GM21825 (cell line): ENCODE results near the gene PPP5C.

Source experiments
- ATAC-seq: cut with Tn5 transposase; IDR thresholded peaks from one replicate; pipeline ENCODE4 v1.9.1; 2021; ENCODE audit warnings: mild to moderate bottlenecking, moderate library complexity; ENCODE audit not compliant: unreplicated experiment

Gene PPP5C

DNA sequence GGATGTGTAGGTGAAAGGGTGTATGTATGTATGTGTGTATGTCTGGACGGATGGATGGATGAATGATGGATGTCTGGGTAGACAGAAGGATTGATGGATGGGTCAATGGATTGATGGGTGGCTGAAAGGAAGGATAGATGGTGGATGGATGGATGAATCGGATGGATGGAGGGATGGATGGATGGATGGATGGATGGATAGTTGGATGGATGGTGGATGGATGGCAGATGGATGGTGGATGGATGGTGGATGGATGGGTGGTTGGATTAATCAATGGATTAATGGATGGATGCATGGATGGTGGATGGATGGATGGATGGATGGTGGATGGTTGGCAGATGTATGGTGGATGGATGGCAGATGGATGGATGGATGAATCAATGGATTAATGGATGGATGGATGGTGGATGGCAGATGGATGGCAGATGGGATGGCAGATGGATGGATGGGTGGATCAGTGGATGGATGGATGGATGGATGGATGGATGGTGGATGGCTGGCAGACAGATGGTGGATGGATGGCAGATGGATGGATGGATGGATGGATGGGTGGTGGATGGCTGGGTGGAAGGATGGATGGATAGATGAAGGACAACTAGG is 16.5 kb upstream of the PPP5C start:
- ATAC-seq = no peak

DNA sequence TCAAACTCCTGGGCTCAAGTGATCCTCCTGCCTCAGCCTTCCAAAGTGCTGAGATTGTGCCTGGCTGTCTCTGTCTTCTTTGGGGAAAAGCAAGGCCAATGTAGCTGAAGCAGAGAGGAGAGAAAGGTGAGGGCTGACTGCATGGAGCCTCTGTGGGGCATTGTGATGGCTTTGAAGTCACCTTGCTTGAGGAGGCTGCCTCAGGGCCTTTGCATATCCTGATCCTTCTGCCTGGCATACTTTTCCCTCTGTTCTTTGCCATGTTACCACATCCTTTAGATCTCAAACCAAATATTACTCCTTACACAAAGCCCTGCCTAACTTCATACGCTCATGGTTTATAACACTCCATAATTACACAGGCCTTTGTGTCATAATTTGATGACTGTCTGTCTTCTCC is 9.4 kb upstream of the PPP5C start:
- no peak for ATAC-seq

DNA sequence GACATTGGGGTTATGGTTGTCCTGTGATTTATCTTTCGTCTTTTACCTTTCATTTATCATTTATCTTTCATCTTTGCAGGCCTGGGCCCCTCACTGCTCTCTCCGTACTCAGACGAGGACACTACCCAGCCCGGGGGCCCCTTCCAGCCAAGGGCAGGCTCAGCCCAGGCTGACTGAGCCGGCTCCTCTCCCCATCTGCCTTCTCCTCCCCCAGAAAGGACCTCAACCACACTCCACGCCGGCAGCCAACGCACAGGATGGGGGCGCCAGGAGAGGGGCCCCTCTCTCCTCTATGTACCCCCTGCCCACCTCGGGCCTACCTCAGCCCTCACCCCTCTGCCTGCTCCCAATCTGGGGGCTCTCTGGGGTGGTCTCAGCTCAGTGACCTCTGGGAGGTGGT is 7.4 kb upstream of the PPP5C start:
- no peak for ATAC-seq

DNA sequence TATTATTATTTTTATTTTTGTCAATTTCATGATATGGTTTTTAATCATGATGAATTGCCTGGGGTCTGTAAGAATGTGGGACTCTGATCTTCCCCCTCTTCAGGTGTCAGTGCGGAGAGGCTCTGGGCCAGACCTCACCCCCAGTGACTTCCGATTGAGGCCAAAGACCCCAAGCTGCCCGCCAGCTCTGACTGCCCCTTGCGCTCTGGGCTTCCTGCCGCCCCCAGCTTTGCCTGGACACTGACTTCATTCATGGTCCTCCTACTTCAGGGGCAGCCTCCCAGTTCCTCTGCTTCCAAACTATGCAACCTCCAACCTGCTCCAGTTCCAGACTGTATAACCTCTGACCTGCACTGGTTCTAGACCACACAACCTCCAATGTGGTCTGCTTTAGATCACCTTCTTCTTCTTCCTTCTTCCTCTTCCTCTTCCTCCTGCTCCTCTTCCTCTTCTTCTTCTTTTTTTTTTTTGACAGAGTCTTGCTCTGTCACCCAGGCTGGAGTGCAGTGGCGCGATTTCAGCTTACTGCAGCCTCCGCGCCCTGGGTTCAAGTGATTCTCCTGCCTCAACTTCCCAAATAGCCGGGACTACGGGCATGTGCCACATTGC is 6.7 kb upstream of the PPP5C start:
- ATAC-seq = no peak

DNA sequence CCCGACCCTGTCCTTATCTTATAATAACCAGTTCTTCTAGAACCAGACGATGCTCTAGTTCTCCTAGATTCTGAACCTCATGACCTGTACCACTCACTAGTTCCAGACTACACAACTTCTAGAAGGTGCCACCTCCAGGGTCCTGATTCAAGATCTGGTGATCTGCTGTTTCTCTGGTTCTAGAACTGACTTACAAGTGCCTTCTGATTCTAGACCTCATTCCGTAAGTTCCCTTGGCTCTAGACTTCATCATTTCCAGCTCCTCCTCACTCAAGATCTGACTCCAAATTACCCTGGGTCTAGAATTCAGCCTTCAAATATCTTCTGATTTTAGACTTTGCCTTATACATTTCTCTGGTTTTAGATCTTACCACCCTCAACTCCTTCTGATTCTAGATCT is 5.0 kb upstream of the PPP5C start:
- no peak for ATAC-seq

DNA sequence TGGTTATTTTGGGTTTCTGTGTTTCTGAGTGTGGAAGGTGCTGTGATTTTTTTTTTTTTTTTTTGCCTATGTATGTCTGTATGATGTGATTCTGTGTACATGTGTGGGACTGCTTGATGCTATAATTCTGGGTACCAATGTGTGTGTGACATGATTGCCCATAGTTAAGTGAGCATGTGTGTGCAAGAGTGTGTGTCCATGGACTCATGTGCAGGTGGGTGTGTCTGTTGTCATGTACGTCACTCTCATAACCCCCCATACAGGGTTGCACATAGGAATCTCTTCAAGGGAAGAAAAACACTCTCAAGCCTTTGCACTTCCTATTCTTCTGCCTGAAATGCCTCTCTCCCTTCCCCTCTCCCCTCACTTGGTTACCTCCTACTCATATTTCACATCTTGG is 2.5 kb upstream of the PPP5C start:
- ATAC-seq = no peak

DNA sequence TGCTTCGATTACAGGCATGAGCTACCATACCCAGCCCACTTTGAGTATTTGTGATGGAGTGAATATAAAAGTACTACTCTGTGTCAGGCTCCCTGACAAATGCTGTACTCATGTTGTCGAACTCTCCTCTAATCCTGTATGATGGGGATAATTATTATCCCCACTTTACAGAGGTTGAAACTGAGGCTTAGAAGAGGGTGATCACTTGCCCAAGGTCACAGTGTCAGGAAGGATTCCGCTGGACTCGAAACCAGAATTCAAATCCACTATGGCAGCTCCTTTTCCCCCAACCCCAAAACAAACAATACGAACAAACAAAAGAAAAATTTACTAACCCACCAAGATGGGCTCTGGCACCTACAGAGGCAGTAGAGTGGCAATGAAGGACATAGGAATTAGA is 1.7 kb upstream of the PPP5C start:
- ATAC-seq = no peak

DNA sequence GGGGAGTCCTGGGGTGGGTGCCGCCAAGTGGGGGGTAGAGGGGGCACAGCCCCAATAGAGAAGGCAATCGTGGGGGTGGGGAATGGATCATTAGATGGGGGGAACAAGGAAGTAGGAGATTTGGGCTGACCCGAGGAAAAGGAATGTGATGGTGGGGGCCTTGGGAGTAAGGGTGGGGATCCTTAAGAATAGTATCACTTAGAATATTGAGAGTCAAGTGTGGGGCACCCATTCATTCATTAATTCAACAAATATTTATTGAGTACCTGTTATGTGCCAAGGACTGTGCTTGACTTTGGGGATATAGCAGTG is 641 bp downstream of the PPP5C start:
- no peak for ATAC-seq

DNA sequence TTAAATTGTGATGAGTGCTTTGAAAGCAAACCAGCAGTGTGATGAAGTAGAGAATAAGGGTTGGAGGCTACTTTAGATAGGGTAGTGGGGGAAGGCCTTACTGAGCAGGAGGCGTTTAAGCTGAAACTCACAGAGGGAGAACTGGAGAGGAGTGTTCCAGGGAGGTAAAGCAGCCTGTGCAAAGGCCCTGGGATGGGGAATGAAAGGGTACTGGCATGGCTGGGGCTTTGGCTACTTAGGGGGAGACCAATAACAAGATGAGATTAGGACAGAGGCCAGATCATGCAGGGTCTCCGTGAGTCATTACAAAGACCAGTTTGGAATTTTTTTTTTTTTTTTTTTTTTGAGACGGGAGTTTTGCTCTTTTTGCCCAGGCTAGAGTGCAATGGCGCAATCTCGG is 1.1 kb downstream of the PPP5C start:
- ATAC-seq = no peak

DNA sequence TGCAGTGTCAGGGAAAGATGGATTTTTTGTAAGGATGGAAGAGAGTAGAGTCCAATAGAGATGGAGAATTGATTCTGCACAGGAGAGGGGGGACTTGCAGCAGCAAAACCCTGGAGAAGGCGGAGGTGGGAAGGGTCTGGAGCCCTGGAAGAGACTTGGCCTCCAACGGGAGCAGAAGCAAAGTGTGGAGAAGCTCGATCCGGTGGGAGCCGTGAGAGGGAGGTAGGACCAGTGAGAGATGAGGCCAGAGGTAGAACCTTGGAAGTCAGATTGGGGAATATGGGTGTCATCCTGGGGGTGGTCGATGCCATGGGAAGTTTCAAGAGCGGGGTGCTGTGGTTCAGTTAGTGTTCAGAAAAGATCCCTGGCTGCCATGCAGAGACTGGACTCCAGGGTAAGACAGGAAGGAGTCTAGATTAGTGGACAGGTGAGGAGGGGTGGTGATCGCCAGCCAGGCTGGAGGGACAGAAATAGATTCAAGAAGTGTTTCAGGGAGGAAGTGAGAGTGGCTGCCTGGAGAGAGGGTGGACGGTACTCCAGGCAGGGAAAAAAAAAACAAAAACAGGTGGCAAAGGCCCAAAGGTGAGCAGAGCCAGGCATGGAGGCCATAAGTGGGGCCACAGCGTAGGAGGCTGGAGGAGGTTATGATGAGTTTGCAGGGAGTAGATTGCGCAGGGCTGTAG is 2.6 kb downstream of the PPP5C start:
- no peak for ATAC-seq

DNA sequence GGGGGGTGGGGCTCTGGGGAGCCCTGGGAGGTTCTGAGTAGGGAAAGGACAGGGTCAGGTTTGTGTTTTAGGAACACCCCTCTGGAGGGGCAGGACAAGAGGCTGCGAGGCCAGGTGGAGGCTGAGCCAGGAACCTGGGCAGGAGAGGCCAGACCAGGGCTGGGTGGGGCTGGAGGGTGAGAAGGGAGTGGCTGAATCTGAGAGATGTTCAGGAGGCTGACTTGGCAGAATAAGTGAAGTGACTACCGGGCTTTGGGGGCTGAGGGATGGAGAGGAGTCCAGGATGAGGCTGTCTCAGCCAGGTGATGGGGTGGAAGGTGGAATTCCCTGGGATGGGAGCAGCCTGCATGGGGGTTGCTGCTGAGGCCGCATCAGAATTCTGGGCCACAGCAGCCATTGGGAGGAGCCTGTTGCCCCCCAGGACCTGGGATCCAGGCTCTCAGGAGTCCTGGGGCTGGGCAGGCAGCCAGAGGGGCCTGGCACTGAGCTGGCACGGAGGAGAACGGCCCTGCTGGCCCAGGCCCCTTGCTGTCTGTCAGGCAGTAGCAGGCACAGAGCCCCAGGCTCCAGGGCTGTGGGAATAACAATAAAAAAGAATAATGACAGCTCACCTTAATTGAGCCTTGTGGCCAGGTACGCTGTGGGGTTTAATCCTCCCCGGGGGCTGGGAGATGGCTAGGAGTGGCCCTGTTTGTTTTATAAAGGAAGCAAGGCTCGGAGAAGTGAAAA is 3.3 kb downstream of the PPP5C start:
- no peak for ATAC-seq

DNA sequence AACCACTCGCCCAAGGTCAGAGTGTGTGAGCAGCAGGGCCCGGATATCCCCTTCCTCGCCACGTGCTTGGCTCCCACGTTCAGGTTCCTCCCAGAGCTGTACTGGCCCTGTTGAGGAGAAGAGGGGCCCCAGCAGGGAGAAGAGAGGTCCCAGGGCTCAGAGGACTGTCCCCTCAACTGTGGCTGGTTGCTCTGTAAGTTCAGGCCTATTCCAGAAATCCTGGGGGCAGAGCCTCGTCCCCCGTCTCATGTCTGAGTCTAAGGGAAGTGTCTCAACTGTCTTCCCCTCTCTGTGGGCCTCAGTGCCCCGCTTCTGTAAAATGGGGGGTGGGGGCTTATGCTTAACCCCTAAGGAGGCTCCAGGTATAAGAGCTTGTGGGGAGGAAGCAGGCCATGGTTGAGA is 3.9 kb downstream of the PPP5C start:
- no peak for ATAC-seq

DNA sequence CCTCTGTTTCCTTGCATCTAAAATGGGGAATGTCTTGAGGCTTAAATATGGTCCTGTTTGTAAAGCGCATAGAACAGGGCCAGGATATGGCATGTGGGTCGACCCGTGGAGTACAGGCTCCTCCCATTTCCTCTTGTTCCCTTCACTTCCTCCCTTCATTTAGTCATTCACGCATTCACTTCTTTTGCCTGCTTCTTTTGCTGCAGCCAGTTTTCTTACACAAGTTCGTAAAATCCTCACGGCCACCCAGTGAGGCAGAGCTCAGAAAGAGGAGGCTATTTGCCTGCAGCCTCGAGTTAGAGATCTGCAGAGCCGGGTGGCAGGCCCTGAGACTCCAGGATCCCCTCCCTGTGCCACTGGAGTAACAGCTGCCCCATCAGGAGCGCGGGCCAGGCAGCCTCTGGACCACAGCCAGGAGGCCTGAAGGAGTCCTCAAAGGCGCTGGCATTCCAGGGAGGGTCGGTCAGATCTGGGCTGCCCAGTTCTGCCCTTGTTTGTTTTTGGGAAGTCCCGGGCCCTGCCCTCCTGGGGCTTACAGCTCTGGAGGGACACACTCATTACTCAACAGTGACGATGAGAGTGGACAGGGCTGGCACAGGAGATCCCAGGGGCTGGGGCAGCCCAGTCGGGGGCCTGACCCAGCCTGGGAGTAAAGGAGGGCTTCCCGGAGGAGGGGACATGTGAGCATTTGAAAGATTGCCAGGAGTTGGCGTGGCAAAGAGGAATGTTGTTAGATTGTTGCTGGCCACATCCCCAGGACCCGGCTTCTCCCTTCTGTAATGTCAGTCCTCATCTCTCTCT is 4.6 kb downstream of the PPP5C start:
- ATAC-seq = no peak

DNA sequence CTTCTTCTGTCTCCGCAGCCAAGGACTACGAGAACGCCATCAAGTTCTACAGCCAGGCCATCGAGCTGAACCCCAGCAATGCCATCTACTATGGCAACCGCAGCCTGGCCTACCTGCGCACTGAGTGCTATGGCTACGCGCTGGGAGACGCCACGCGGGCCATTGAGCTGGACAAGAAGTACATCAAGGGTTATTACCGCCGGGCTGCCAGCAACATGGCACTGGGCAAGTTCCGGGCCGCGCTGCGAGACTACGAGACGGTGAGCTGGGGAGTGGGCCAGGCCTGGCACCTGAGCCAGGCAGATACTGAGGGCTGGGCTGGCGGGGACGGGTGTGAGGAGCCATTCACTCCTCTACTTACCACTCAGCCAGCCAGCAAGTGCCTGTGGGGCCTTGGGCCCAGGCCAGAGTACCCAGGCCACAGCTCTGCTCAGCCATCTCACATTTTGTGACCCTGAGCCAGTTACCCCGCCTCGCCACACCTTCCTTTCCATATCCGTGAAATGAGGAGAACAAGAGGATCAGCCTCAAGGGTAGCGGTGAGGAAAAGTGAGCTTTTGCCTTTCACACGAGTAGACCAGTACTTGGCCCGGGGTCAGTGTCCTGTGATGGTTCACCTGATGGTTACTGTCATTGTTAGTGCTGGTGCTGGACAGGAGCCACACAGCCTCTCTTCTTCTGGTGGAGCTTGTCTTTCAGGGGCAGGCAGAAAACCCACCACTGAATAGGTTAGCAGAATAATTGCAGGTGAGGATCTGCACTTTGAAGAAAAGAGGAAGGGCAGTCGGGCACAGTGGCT is 7.0 kb downstream of the PPP5C start:
- no peak for ATAC-seq

DNA sequence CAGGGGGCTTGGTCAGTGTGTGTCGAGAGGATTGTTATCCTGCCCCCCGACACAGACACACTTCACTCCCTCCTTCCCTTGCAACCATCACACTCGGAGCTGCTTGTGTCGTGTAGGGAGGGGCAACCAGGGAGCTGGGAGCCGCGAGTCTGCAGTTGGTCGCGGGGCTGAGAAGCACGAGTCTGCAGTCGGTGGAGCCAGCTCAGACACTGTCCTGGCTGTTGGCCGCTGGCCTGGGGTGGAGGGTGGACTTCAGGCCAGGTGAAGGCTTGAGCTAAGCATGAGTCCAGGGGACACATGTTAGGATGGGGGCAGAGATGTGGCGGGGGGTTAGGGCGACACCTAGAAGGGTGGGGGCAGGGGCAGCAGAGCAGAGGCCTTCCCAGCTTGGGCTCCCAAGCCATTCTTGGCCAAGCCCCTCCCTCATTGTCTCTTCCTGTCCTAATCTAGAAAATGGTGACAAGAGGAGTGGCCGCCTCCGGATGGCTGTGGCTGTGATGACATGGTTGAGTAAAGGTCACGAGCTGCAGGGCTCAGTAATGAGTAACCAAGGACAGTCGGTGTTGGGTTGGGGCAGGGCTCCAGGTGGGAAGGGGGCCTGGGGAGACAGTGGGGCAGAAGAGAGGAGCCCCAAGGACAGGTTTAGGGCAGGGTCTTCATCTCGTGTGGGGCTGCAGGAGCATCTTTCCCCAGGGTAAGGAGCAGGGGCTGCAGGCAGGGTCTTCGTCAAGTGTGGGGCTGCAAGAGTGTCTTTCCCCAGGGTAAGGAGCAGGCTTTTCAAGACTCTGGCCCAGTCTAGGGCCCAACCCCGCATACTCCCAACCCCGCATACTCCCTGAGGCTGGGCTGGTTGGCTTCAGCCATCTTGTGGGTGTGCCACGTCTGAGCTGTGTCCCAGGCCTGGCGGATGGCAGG is 8.6 kb downstream of the PPP5C start:
- ATAC-seq = no peak

DNA sequence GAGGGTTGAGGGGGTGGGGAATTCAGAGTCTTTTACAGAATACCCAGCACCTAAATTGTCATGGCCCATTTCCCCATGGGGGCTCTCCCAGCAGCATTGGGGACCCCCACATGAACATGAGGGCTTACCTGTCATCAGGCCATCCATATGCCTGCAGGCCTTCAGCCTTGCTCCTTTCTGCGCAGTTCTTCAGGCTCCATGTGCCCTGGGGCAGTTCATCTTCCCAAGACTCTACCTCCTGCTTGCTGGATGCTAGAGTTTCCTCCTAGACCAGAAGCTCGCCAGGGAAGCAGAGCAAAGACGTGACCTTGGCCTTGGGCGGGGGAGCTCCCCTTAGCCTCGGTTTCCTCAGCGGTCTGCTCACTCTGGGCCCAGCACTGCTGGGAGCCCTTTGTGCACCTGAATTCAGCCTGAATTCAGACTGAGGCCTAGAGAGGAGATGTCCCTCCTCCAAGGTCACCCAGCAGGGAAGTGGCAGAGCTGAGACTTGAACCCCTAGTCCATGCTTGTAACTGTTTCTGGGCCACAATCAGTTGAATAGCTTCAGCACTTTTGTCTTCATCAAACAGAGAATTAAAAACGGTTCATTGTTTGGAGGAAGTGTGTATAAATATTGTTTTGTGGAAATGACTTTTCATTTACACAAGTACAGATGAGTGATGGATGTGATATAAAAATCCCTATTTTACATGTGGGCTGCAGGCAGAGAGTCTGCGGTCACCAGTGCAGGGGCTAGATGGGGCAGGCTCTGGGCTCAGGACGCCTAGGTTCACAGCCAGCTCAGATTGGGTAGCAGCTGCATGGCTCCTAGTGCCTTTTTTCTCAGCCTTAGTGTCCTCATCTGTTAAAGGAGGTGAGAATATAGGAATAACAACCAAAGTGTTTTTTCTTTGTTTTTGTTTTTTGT is 9.5 kb downstream of the PPP5C start:
- no peak for ATAC-seq

DNA sequence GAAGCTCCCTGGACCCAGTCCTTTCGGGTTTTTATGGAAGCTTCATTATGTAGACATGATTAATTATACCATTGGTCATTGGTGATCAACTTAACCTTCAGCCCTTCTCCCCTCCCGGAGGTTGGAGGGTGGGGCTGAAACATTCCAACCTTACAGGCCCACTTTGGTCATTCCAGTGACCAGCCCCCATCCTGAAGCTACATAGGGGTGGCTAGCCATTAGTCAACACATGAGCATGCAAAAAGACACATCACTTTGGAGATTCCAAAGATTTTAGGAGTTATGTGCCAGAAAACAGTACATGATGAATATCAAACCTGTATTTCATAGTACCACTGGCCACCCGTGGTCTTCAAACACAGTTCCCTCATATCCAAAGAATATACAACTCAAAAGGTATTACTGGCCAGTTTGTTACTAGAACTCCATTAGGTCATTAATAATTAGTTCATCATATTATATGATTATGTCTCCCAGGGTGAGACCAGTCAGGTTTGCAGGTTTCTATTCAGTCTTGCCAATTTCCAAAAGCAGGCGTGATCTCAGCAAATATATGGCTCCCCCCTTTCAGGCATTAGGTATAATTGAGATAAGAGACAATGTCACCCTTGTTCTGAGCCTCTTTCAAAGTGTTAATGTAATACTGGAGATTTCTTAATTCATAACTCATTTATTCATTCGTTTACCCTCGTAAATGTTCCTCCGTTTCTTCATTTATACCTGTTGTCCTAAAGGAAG is 11.1 kb downstream of the PPP5C start:
- ATAC-seq = no peak

DNA sequence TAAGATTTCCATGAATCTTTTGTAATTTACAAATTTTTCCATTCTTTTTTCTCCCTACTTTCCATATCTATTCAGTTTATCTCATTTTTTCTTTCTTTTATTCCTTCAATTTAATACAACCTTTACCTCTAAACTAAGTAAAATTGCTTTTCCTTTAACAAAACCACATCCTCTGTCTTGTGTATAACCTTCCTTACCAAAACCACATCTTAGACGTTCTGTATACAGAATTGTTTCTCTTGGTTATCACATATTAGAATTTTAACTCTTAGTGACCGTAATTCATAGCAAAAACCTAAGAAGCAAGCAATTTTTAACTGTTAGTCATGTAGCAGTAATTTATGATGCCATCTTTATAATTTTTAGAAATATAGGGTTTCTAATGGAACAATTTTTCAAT is 15.0 kb downstream of the PPP5C start:
- no peak for ATAC-seq
